DMS153 treated with DMSO at 0.1 percent for 48 hours (cell line): ENCODE data around the gene RAD54L2.
"Not testable (repeated sequence)": the region's sequence is repeated elsewhere in the genome, so short reads cannot be mapped to it uniquely, and the experiment has no call there.

Source experiments
- DNase-seq: peaks from one replicate; lab custom pipeline; 2025; ENCODE audit not compliant: unreplicated experiment; lab: John Stamatoyannopoulos, UW

Gene RAD54L2

GRCh38 chr3:51538115-51538458, 432 bp upstream of the RAD54L2 start:
- no peak for DNase-seq

GRCh38 chr3:51539291-51539941, 897 bp downstream of the RAD54L2 start:
- DNase-seq, result no peak

- not testable (repeated sequence) for DNase-seq
Measured at GRCh38 chr3:51542596-51542995, 4.1 kb downstream of the RAD54L2 start.

GRCh38 chr3:51544011-51544775, 5.7 kb downstream of the RAD54L2 start:
- DNase-seq, result no peak

- no peak for DNase-seq
Measured at GRCh38 chr3:51547274-51547673, 8.8 kb downstream of the RAD54L2 start.

GRCh38 chr3:51549311-51549710, 10.8 kb downstream of the RAD54L2 start:
- no peak for DNase-seq

- DNase-seq, result no peak
Measured at GRCh38 chr3:51550080-51550819, 11.7 kb downstream of the RAD54L2 start.

- no peak for DNase-seq
Measured at GRCh38 chr3:51557993-51558392, 19.5 kb downstream of the RAD54L2 start.

- no peak for DNase-seq
Measured at GRCh38 chr3:51559411-51559888, 20.9 kb downstream of the RAD54L2 start.

GRCh38 chr3:51559961-51560360, 21.4 kb downstream of the RAD54L2 start:
- DNase-seq, result no peak

GRCh38 chr3:51562403-51562802, 23.9 kb downstream of the RAD54L2 start:
- DNase-seq, result not testable (repeated sequence)

- DNase-seq, result no peak
Measured at GRCh38 chr3:51568036-51568435, 29.5 kb downstream of the RAD54L2 start.

GRCh38 chr3:51568996-51569395, 30.5 kb downstream of the RAD54L2 start:
- no peak for DNase-seq

- no peak for DNase-seq
Measured at GRCh38 chr3:51578238-51578637, 39.7 kb downstream of the RAD54L2 start.

GRCh38 chr3:51580418-51580817, 41.9 kb downstream of the RAD54L2 start:
- DNase-seq, result no peak

- DNase-seq, result no peak
Measured at GRCh38 chr3:51581524-51581923, 43.0 kb downstream of the RAD54L2 start.

- no peak for DNase-seq
Measured at GRCh38 chr3:51585197-51585596, 46.7 kb downstream of the RAD54L2 start.

GRCh38 chr3:51585871-51586270, 47.4 kb downstream of the RAD54L2 start:
- DNase-seq, result no peak
